T-cell (primary cell): ENCODE data around the gene GNAS. TPM values are rescaled to one million over a fixed set of nuclear protein-coding genes. Genes with fewer than 3 reads are reported as not detected.
A peak's percentile ranks its signal among the peaks of the same experiment; 100 is the strongest.

ENCODE experiments used
- ATAC-seq, 4 experiments: fragments of 200-7000 bp in 3 of 4; fragments of 150-1000 bp in 1 of 4; cut with Tn5 transposase; replicated peaks in 1 of 4; 1 replicate in 3 of 4; 2 replicates in 1 of 4; pipeline ENCODE4 v1.10.0; 2021; ENCODE audit warnings: moderate library complexity in 3 of 4, mild to moderate bottlenecking in 2 of 4, moderate number of reproducible peaks in 1 of 4
- CTCF ChIA-PET, 2 donors: fragments of 300-600 bp; sonication (Branson Sonifier 250); formaldehyde crosslinking; loops; one replicate each; lab custom pipeline; 2022; ENCODE audit warnings: antibody characterized with exemption in 2 of 2; lab: Charles Lee
- POLR2A ChIA-PET, 2 donors: fragments of 300-600 bp; sonication (Branson Sonifier 250); formaldehyde crosslinking; loops; one replicate each; lab custom pipeline; 2022; ENCODE audit warnings: antibody characterized with exemption in 2 of 2; lab: Charles Lee
- DNase-seq, 35 experiments: peaks; one replicate each; pipeline versions ENCODE4 v3.0.0 to v3.0.0-alpha.2; 2013 to 2023
- H3K27ac ChIP-seq: one replicate; pipeline ENCODE4 v1.5.1; 2013; ENCODE audit warnings: low read length
- H3K27me3 ChIP-seq, 2 experiments: replicated peaks in 1 of 2; 1 replicate in 1 of 2; 2 replicates in 1 of 2; pipeline versions ENCODE4 v1.6.1 to v1.7.0; 2013; ENCODE audit warnings: low read length in 1 of 2, mixed read lengths in 1 of 2; ENCODE audit not compliant: control insufficient read depth in 2 of 2, insufficient read depth in 2 of 2; ENCODE audit errors: extremely low read depth in 1 of 2
- H3K36me3 ChIP-seq, 2 donors: 1 replicate in 1 of 2; 2 replicates in 1 of 2; pipeline versions ENCODE4 v1.6.1 to v1.7.0; 2013; ENCODE audit warnings: low read length in 1 of 2; ENCODE audit not compliant: control insufficient read depth in 2 of 2, insufficient read depth in 1 of 2; ENCODE audit errors: extremely low read depth in 1 of 2
- H3K4me1 ChIP-seq, 2 experiments: 1 replicate in 1 of 2; 2 replicates in 1 of 2; pipeline versions ENCODE4 v1.6.1 to v1.7.0; 2013; ENCODE audit warnings: low read length in 2 of 2, mixed read lengths in 1 of 2; ENCODE audit not compliant: insufficient read depth in 2 of 2, control insufficient read depth in 1 of 2; ENCODE audit errors: extremely low read depth in 1 of 2
- H3K4me3 ChIP-seq, 2 donors: 1 replicate in 1 of 2; 2 replicates in 1 of 2; pipeline versions ENCODE4 v1.5.1 to v1.7.0; 2013; ENCODE audit warnings: mild to moderate bottlenecking in 2 of 2, low read length in 1 of 2, moderate library complexity in 1 of 2; ENCODE audit not compliant: control insufficient read depth in 1 of 2; ENCODE audit errors: extremely low read depth in 1 of 2
- H3K9me3 ChIP-seq: 2 replicates; pipeline ENCODE4 v1.7.0; 2013
- H3K27ac Mint-ChIP-seq, 2 donors: one replicate each; pipeline ENCODE4 v1.8.0; 2020 to 2021; ENCODE audit warnings: mild to moderate bottlenecking in 2 of 2, mixed read lengths in 2 of 2
- H3K27me3 Mint-ChIP-seq, 2 donors: one replicate each; pipeline ENCODE4 v1.8.0; 2021 to 2022; ENCODE audit warnings: mixed read lengths in 2 of 2
- H3K36me3 Mint-ChIP-seq: one replicate; pipeline ENCODE4 v1.8.0; 2021; ENCODE audit warnings: mixed read lengths
- H3K4me1 Mint-ChIP-seq, 3 donors: one replicate each; pipeline ENCODE4 v1.8.0; 2020 to 2022; ENCODE audit warnings: mixed read lengths in 3 of 3, mild to moderate bottlenecking in 1 of 3
- H3K4me3 Mint-ChIP-seq, 3 donors: one replicate each; pipeline ENCODE4 v1.8.0; 2020 to 2022; ENCODE audit warnings: mild to moderate bottlenecking in 3 of 3, mixed read lengths in 3 of 3, moderate library complexity in 3 of 3
- H3K9me3 Mint-ChIP-seq, 3 donors: one replicate each; pipeline ENCODE4 v1.8.0; 2020 to 2022; ENCODE audit warnings: mixed read lengths in 3 of 3
- WGBS: methylation state at CpG from one replicate; pipeline ENCODE4 v1.1.5; 2013; ENCODE audit warnings: missing lambda C conversion rate; ENCODE audit not compliant: insufficient coverage; 5-methylcytosine and 5-hydroxymethylcytosine counted together
- total RNA-seq, 35 experiments: library from RNA in 6 of 35; stranded (reverse) in 6 of 35; fragments of 120-200 nt in 1 of 35; gene quantifications; one replicate each; pipeline versions ENCODE4 v1.2.1 to v1.2.4 and lab custom pipeline; 2013 to 2026

GNAS gene
- total RNA-seq, 5 donors from 2014 or later (not counting 1 experiment from before 2014, with no cell fraction given): 578 to 855 (median 640) TPM

DNA sequence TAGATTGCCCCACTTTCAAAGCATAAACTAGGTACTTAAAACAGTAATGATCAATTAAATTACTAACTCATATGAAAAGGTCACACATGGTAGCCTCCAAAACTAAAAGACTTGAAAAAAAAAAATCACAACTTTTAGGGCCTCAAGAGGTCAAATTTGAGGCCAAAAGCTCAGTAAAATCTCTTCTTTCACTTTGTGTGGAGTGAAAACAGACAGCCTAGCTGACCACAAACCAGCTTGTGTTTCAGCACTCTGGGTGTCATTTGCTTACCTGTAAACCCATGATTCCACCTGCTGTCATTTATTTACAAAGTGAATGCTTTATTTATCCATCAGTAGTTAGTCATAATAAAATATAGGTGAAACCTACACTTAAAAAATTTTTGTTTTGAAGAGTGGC lies 34.0 kb downstream of the GNAS start:
- H3K9me3 ChIP-seq: no peaks in the 10 kb centered on the region
- no peak for DNase-seq
- Mint-ChIP-seq H3K4me3 (no peak overlapping the region), H3K4me1 (peaks cover 12 to 22% (median 19%) of the 10 kb centered on the region in 3 donors), H3K27me3 (no peaks in the 10 kb centered on the region), H3K9me3 (no peaks in the 10 kb centered on the region), H3K27ac (peak overlapping the region; percentile 39 to 60), H3K36me3 (no peaks in the 10 kb centered on the region)
- ChIA-PET CTCF (interaction anchor here in 1 of 2 donors (0.6 kb wide), 2 partner anchors 20 to 96 kb away, joined by 3 to 4 read pairs; no protein-coding TSS in a partner anchor), POLR2A (no interaction called here)
- ATAC-seq: no peak
- no peaks in the 10 kb centered on the region for H3K27me3 ChIP-seq
- no peak overlapping the region for H3K4me3 ChIP-seq
- H3K27ac ChIP-seq: no peak overlapping the region
- peaks cover 0 to 10% of the 10 kb centered on the region in 2 experiments for H3K4me1 ChIP-seq
- H3K36me3 ChIP-seq: no peaks in the 10 kb centered on the region

- 58% methylated on average over 12 of the region's 12 CpGs for WGBS
Observed at GRCh38 chr20:58888103-58888502, 35.6 kb downstream of the GNAS start.

GRCh38 chr20:58888521-58889333 lies 36.2 kb downstream of the GNAS start:
- POLR2A ChIA-PET: interaction anchor here in 1 of 2 donors (0.6 to 1.3 kb wide), 4 partner anchors 50 to 229 kb away, joined by 3 to 4 read pairs (median 4); no protein-coding TSS in a partner anchor
- 42% methylated on average over 98 of the region's 101 CpGs for WGBS

More at GRCh38 chr20:58888103-58888502, 35.6 kb downstream of the GNAS start:
- H3K9me3 Mint-ChIP-seq: no peaks in the 10 kb centered on the region
- Histone ChIP-seq H3K4me3 (peak overlapping the region; percentile 73 to 86), H3K9me3 (no peaks in the 10 kb centered on the region), H3K36me3 (no peaks in the 10 kb centered on the region), H3K27ac (peak overlapping the region; percentile 68), H3K4me1 (peaks cover 2 to 15% of the 10 kb centered on the region in 2 experiments), H3K27me3 (no peaks in the 10 kb centered on the region)
- peak overlapping the region; percentile 77 to 86 (median 84) for H3K4me3 Mint-ChIP-seq
- ATAC-seq: no peak
- H3K27me3 Mint-ChIP-seq: no peaks in the 10 kb centered on the region
- peaks cover 5% of the 10 kb centered on the region for H3K36me3 Mint-ChIP-seq
- peaks cover 12 to 26% (median 25%) of the 10 kb centered on the region in 3 donors for H3K4me1 Mint-ChIP-seq
- H3K27ac Mint-ChIP-seq: peak overlapping the region; percentile 73 to 76
- ChIA-PET POLR2A (no interaction called here), CTCF (no interaction called here)
- DNase-seq: no peak

GRCh38 chr20:58889334-58889760 lies 36.8 kb downstream of the GNAS start:
- 38% methylated on average over 29 of the region's 35 CpGs for WGBS
- peaks cover 5% of the 10 kb centered on the region for H3K36me3 Mint-ChIP-seq
- ChIA-PET POLR2A (interaction anchor here in 1 of 2 donors (0.7 to 1.3 kb wide), 3 partner anchors 18 to 1253 kb away, joined by 3 to 4 read pairs (median 3); no protein-coding TSS in a partner anchor), CTCF (no interaction called here)
- Histone ChIP-seq H3K4me3 (peak overlapping the region; percentile 64 to 66), H3K27me3 (no peaks in the 10 kb centered on the region), H3K4me1 (peaks cover 14 to 18% of the 10 kb centered on the region in 2 experiments), H3K36me3 (no peaks in the 10 kb centered on the region), H3K9me3 (no peaks in the 10 kb centered on the region), H3K27ac (peak overlapping the region; percentile 67)
- DNase-seq: peak in 1 of 35 experiments; percentile 11
- peaks cover 23 to 38% (median 36%) of the 10 kb centered on the region in 3 donors for H3K4me1 Mint-ChIP-seq
- H3K4me3 Mint-ChIP-seq: peak overlapping the region; percentile 74 to 87 (median 86)
- no peaks in the 10 kb centered on the region for H3K9me3 Mint-ChIP-seq
- H3K27ac Mint-ChIP-seq: peak overlapping the region; percentile 63 to 93
- peak in 1 of 4 experiments; percentile 1 for ATAC-seq
- H3K27me3 Mint-ChIP-seq: no peaks in the 10 kb centered on the region

More at GRCh38 chr20:58888521-58889333, 36.2 kb downstream of the GNAS start:
- H3K9me3 ChIP-seq: no peaks in the 10 kb centered on the region
- H3K36me3 ChIP-seq: no peaks in the 10 kb centered on the region
- ATAC-seq (peak; percentile 55 to 63 (median 56)), DNase-seq (peak; percentile 72 to 90 (median 81))
- peak overlapping the region; percentile 73 to 86 for H3K4me3 ChIP-seq
- peak overlapping the region; percentile 36 to 73 for H3K27ac Mint-ChIP-seq
- H3K27ac ChIP-seq: peak overlapping the region; percentile 68
- H3K27me3 ChIP-seq: no peaks in the 10 kb centered on the region
- H3K4me3 Mint-ChIP-seq: peak overlapping the region; percentile 77 to 86 (median 84)
- CTCF ChIA-PET: no interaction called here
- peaks cover 7 to 16% of the 10 kb centered on the region in 2 experiments for H3K4me1 ChIP-seq
- H3K9me3 Mint-ChIP-seq: no peaks in the 10 kb centered on the region
- H3K27me3 Mint-ChIP-seq: no peaks in the 10 kb centered on the region
- H3K36me3 Mint-ChIP-seq: peaks cover 5% of the 10 kb centered on the region
- peaks cover 17 to 31% (median 30%) of the 10 kb centered on the region in 3 donors for H3K4me1 Mint-ChIP-seq

DNA sequence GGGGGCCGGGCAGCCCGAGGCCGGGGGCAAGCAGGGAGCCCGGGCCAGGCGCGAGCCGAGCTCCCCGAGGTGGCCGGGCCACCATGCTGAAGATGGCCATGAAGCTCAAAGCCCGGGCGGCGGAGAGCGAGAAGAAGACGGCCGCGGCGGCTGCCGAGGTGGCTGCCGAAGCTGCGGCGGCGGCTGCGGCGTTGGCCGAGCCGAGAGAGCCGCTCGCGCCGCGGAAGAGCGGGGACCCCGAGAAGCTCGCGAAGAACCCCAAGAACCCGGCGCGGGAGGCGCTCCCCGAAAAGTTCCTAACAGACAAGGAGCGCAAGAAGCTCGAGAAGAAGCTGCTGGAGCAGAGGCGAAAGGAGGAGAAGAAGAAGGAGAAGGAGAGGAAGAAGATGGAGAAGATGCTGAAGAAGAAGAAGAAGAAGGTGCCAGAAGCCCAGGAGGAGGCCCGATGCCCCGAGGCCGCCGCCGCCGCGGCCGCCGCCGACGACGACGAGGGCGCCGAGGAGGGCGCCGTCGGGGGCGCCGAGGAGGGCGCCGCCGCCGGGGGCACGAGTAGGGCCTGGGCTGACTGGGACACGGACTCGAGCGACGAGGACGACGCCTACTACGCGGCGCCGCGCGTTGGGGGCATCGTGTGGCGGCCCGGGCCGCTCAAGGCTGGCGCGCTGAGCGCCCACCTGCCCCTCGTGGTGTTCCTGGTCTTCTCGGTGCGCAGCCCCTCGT lies 37.4 kb downstream of the GNAS start:
- WGBS: 24% methylated on average over 90 of the region's 91 CpGs
- H3K27ac ChIP-seq: peak overlapping the region; percentile 82
- H3K4me1 ChIP-seq: peaks cover 20% of the 10 kb centered on the region in 2 experiments
- peak in 9 of 35 experiments; percentile 9 to 53 (median 24) for DNase-seq
- POLR2A ChIA-PET: interaction anchor here in 1 of 2 donors (0.7 to 1.3 kb wide), 4 partner anchors 18 to 1254 kb away, joined by 3 to 4 read pairs (median 4); no protein-coding TSS in a partner anchor
- H3K36me3 ChIP-seq: no peaks in the 10 kb centered on the region
- Mint-ChIP-seq H3K4me3 (peak overlapping the region; percentile 86 to 92 (median 91)), H3K27ac (peak overlapping the region; percentile 91 to 95), H3K36me3 (peaks cover 5% of the 10 kb centered on the region), H3K4me1 (peaks cover 30 to 44% (median 42%) of the 10 kb centered on the region in 3 donors), H3K27me3 (no peaks in the 10 kb centered on the region), H3K9me3 (no peaks in the 10 kb centered on the region)
- no peaks in the 10 kb centered on the region for H3K9me3 ChIP-seq
- H3K27me3 ChIP-seq: no peaks in the 10 kb centered on the region
- peak in 1 of 4 experiments; percentile 8 for ATAC-seq
- CTCF ChIA-PET: no interaction called here
- H3K4me3 ChIP-seq: peak overlapping the region; percentile 64 to 66
